ENCODE measurements around the gene CPA1.

CPA1 gene

GRCh38 chr7:130361681-130362080 lies 18.6 kb upstream of the CPA1 start:
- Histone ChIP-seq H3K9me3 (ENCODE audit: low read length) (peaks cover 6% of the 10 kb centered on the region), H3K27me3 (ENCODE audit: insufficient read depth, low read length) (no peaks in the 10 kb centered on the region), H2AFZ (ENCODE audit: low read depth, low read length) (no peak overlapping the region), H3K4me3 (ENCODE audit: low read length) (no peak overlapping the region), H3K36me3 (ENCODE audit: insufficient read depth, low read length) (no peaks in the 10 kb centered on the region), H3K4me1 (ENCODE audit: insufficient read depth, low read length) (peaks cover 13% of the 10 kb centered on the region)

GRCh38 chr7:130362251-130362816 lies 18.0 kb upstream of the CPA1 start:
- no peaks in the 10 kb centered on the region for H3K27me3 ChIP-seq (ENCODE audit: insufficient read depth, low read length)
- H3K4me3 ChIP-seq (ENCODE audit: low read length), result no peak overlapping the region
- no peaks in the 10 kb centered on the region for H3K36me3 ChIP-seq (ENCODE audit: insufficient read depth, low read length)
- peaks cover 10% of the 10 kb centered on the region for H3K4me1 ChIP-seq (ENCODE audit: insufficient read depth, low read length)
- H3K9me3 ChIP-seq (ENCODE audit: low read length), result peaks cover 6% of the 10 kb centered on the region
- no peak overlapping the region for H2AFZ ChIP-seq (ENCODE audit: low read depth, low read length)

- Histone ChIP-seq H2AFZ (ENCODE audit: low read depth, low read length) (no peak overlapping the region), H3K4me1 (ENCODE audit: insufficient read depth, low read length) (peaks cover 10% of the 10 kb centered on the region)
These were observed 17.1 kb upstream of the CPA1 start for GRCh38 chr7:130363026-130363847.

GRCh38 chr7:130364451-130364850 lies 15.8 kb upstream of the CPA1 start:
- Histone ChIP-seq H3K4me1 (ENCODE audit: insufficient read depth, low read length) (peaks cover 10% of the 10 kb centered on the region), H2AFZ (ENCODE audit: low read depth, low read length) (no peak overlapping the region), H3K9me3 (ENCODE audit: low read length) (peaks cover 4% of the 10 kb centered on the region), H3K4me3 (ENCODE audit: low read length) (no peak overlapping the region), H3K36me3 (ENCODE audit: insufficient read depth, low read length) (no peaks in the 10 kb centered on the region), H3K27me3 (ENCODE audit: insufficient read depth, low read length) (no peaks in the 10 kb centered on the region)

More at GRCh38 chr7:130363026-130363847, 17.1 kb upstream of the CPA1 start:
- Histone ChIP-seq H3K27me3 (ENCODE audit: insufficient read depth, low read length) (no peaks in the 10 kb centered on the region), H3K4me3 (ENCODE audit: low read length) (no peak overlapping the region), H3K9me3 (ENCODE audit: low read length) (peaks cover 6% of the 10 kb centered on the region), H3K36me3 (ENCODE audit: insufficient read depth, low read length) (no peaks in the 10 kb centered on the region)

DNA sequence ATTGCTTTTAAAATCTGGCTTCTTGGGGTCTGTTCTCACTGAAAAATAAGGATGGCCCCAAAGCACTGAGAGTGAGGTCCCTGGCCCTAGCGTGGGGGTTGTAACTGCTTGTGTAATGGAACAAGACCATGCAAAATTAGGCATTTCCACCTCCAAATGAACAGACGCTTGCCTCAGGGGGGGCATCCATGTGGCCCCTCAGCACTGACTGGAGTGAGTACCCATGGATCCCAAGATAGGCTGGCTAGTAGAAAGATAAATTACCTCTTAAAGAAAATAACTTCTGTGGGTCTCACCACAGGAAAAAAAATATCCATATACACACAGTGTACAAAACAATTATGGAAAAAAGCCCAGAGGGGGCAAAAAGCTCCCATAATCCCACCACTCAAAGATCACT lies 15.2 kb upstream of the CPA1 start:
- Histone ChIP-seq H3K27me3 (ENCODE audit: insufficient read depth, low read length) (no peaks in the 10 kb centered on the region), H3K9me3 (ENCODE audit: low read length) (peaks cover 4% of the 10 kb centered on the region), H3K4me1 (ENCODE audit: insufficient read depth, low read length) (peaks cover 10% of the 10 kb centered on the region), H3K4me3 (ENCODE audit: low read length) (no peak overlapping the region), H3K36me3 (ENCODE audit: insufficient read depth, low read length) (no peaks in the 10 kb centered on the region), H2AFZ (ENCODE audit: low read depth, low read length) (no peak overlapping the region)

DNA sequence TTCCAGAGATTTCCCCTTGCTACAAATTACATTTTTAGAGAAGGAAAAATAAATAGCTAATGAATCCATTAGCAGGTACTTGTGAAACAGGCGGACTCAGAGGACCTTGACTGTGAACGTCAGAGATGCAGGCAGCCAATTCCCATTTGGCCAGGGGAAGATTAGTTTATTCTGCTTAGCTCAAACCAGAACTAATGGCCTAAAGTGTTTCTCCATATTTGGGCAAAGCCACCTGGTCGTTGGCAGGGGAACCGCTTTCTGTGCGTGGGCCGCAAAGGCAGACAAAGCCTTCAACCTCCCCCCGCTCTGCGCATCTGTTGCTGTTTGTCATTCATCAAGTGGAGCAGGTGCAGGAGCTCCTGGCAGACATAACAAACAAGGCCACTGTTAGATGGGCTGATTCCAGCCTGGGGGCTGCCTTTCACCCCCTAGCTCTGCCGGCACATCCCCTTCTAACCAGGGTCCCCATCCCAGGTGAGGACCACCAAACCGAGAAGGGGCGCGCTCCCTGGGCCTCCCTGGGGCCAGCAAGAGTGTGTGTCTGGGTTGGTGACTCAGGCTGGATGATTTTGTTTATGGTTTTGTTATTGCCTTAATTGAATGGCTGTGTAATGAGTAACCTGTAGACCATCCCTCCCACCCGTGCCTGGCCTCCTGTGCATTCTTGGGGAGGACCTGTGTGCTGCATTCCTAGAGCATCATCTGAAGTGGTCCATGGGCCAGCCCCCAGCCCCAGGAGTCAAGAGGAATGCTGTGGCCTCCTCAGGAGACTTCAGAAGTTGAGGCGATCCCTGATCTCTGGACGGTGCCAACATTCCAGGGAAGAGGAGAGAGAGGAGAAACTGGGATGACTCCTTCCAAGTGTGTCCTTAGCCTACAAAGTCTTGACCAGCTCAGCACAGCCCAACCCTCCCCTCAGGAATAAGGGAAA lies 14.5 kb upstream of the CPA1 start:
- Histone ChIP-seq H2AFZ (ENCODE audit: low read depth, low read length) (no peak overlapping the region), H3K4me1 (ENCODE audit: insufficient read depth, low read length) (peaks cover 10% of the 10 kb centered on the region), H3K9me3 (ENCODE audit: low read length) (peaks cover 4% of the 10 kb centered on the region), H3K4me3 (ENCODE audit: low read length) (no peak overlapping the region), H3K36me3 (ENCODE audit: insufficient read depth, low read length) (no peaks in the 10 kb centered on the region), H3K27me3 (ENCODE audit: insufficient read depth, low read length) (no peaks in the 10 kb centered on the region)

DNA sequence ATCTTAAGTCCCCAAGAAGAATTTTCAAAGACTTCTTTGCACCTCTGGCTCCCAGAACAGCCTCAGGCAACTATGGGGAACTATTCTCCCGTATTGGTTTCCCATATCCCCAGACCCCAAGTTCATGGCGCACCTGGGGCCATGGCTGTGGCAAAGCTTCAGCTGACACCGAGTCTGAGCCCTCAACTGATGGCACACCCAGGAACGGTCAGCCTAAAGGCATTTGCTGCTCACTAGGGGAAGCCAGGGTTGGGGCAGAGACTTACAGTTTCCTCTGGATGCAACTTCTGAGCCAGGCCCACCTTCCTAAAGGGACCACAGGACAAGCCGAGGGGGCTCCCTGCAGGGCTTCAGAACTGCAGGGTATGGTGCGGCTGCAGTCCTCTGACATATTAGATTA lies 13.7 kb upstream of the CPA1 start:
- Histone ChIP-seq H3K27me3 (ENCODE audit: insufficient read depth, low read length) (no peaks in the 10 kb centered on the region), H3K4me1 (ENCODE audit: insufficient read depth, low read length) (peaks cover 10% of the 10 kb centered on the region), H2AFZ (ENCODE audit: low read depth, low read length) (no peak overlapping the region), H3K36me3 (ENCODE audit: insufficient read depth, low read length) (no peaks in the 10 kb centered on the region), H3K4me3 (ENCODE audit: low read length) (no peak overlapping the region), H3K9me3 (ENCODE audit: low read length) (peaks cover under 1% of the 10 kb centered on the region)

DNA sequence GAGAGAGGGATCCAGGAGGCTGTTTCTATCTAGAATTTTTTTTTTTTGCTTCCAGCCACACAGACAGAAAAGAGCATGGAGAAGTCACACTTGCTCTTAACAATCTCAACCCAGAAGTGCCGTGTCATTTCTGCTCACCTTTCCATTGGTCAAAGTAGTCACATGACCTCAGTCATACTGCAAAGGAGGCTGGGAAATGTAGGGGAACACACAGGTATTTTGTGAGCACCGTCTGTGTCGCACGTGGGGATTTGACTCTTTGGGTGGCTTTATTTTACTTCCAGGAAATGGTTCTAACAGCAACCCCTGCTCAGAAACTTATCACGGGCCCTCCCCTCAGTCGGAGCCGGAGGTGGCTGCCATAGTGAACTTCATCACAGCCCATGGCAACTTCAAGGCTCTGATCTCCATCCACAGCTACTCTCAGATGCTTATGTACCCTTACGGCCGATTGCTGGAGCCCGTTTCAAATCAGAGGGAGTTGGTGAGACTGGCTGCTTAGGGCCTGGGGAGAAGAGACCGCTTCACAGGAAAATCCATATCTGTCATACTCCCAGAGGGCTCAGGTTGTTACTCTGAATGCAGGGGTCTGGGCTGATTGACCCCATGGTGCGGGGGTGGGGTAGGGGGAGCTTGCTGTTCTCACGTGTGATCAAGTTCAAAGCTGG lies 13.1 kb upstream of the CPA1 start:
- no peak overlapping the region for H3K4me3 ChIP-seq (ENCODE audit: low read length)
- no peaks in the 10 kb centered on the region for H3K36me3 ChIP-seq (ENCODE audit: insufficient read depth, low read length)
- no peak overlapping the region for H2AFZ ChIP-seq (ENCODE audit: low read depth, low read length)
- H3K27me3 ChIP-seq (ENCODE audit: insufficient read depth, low read length), result no peaks in the 10 kb centered on the region
- H3K4me1 ChIP-seq (ENCODE audit: insufficient read depth, low read length), result peaks cover 10% of the 10 kb centered on the region
- H3K9me3 ChIP-seq (ENCODE audit: low read length), result no peaks in the 10 kb centered on the region

- peaks cover 16% of the 10 kb centered on the region for H3K4me1 ChIP-seq (ENCODE audit: insufficient read depth, low read length)
- H3K9me3 ChIP-seq (ENCODE audit: low read length), result no peaks in the 10 kb centered on the region
- H3K27me3 ChIP-seq (ENCODE audit: insufficient read depth, low read length), result no peaks in the 10 kb centered on the region
- no peak overlapping the region for H2AFZ ChIP-seq (ENCODE audit: low read depth, low read length)
- H3K36me3 ChIP-seq (ENCODE audit: insufficient read depth, low read length), result no peaks in the 10 kb centered on the region
- no peak overlapping the region for H3K4me3 ChIP-seq (ENCODE audit: low read length)
These were observed 12.2 kb upstream of the CPA1 start for GRCh38 chr7:130367836-130368746.

GRCh38 chr7:130369110-130369711 lies 11.1 kb upstream of the CPA1 start:
- Histone ChIP-seq H3K4me1 (ENCODE audit: insufficient read depth, low read length) (peaks cover 27% of the 10 kb centered on the region), H3K4me3 (ENCODE audit: low read length) (no peak overlapping the region), H3K27me3 (ENCODE audit: insufficient read depth, low read length) (no peaks in the 10 kb centered on the region), H2AFZ (ENCODE audit: low read depth, low read length) (no peak overlapping the region), H3K9me3 (ENCODE audit: low read length) (no peaks in the 10 kb centered on the region), H3K36me3 (ENCODE audit: insufficient read depth, low read length) (no peaks in the 10 kb centered on the region)

DNA sequence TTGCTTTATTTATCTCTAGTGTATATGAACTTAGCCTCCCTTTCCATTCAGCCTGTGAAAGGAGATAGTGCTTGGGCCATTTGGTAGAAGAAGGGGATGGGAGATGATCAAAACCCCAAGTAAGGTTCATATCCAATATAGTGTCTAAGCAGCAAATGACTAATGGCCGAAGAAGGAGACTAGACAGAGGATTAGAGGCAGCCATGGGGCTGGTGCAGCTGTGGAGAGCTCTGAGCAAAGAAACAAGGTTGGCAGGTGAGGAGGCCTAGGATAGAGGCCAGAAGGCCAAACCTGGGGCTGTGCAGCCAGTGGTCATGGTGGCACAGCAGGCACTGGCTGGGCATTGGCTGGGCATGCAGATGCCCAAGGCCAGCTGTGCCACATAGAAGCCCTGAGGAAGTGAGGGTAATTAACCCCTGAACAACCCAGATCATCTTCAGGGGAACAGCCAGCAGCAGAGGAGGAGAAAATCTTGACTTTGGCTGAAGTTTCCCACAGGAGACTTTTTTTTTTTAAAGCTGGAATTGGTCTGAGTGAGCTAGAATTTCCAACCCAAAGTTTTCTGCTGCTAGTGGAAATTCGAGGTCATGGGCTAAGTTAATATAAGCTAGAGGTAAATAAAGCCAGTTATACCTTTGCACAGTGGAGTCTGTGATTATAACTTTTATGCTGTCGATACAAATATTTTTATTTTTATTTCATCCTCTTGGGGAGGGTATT lies 10.3 kb upstream of the CPA1 start:
- Histone ChIP-seq H3K36me3 (ENCODE audit: insufficient read depth, low read length) (no peaks in the 10 kb centered on the region), H3K9me3 (ENCODE audit: low read length) (no peaks in the 10 kb centered on the region), H3K4me1 (ENCODE audit: insufficient read depth, low read length) (peaks cover 28% of the 10 kb centered on the region), H3K27me3 (ENCODE audit: insufficient read depth, low read length) (no peaks in the 10 kb centered on the region), H2AFZ (ENCODE audit: low read depth, low read length) (no peak overlapping the region), H3K4me3 (ENCODE audit: low read length) (no peak overlapping the region)
